Adipose tissue (tissue), 3 donors: ENCODE results near the gene PLCD1. TPM values are rescaled to one million over a fixed set of nuclear protein-coding genes. Genes with fewer than 3 reads are reported as not detected.

Experiments used
- H3K27ac ChIP-seq: one replicate; pipeline ENCODE4 v1.5.1; 2013; ENCODE audit warnings: low read depth, low read length
- WGBS, 3 donors: extraction: QIAGEN DNeasy Blood & Tissue Kit; methylation state at CpG; one replicate each; pipeline ENCODE4 v1.1.7; 2013; 5-methylcytosine and 5-hydroxymethylcytosine counted together
- polyA plus RNA-seq, 3 donors: library from polyadenylated mRNA; stranded (reverse); fragments of 200-250 nt; gene quantifications; one replicate each; pipeline ENCODE4 v1.2.3, GENCODE V29; 2013
- donor health status: healthy with polysubstance abuse.
- donor health status: Bipolar disorder and iron deficiency.
- donor health status: healthy.

Gene PLCD1
- polyA plus RNA-seq, 3 donors: 8.3 to 22.5 (median 12.0) TPM

- 85 to 96% (median 95%) methylated on average over 4 of the region's 4 CpGs for WGBS, 3 donors
- H3K27ac ChIP-seq: no peak overlapping the region
Observed at GRCh38 chr3:38021196-38021595, 8.2 kb downstream of the PLCD1 start.

GRCh38 chr3:38020342-38020726 lies 9.1 kb downstream of the PLCD1 start:
- no peak overlapping the region for H3K27ac ChIP-seq
- whole genome bisulfite sequencing, 3 donors: 78 to 87% (median 86%) methylated on average over 3 of the region's 3 CpGs

- 61 to 89% (median 89%) methylated on average over 10 of the region's 10 CpGs for WGBS, 3 donors
Observed at GRCh38 chr3:38019658-38020341, 9.6 kb downstream of the PLCD1 start.

GRCh38 chr3:38018296-38019266 lies 10.9 kb downstream of the PLCD1 start:
- 84 to 91% (median 91%) methylated on average over 13 of the region's 13 CpGs for WGBS, 3 donors
- H3K27ac ChIP-seq: no peak overlapping the region

More at GRCh38 chr3:38019658-38020341, 9.6 kb downstream of the PLCD1 start:
- no peak overlapping the region for H3K27ac ChIP-seq

GRCh38 chr3:38017445-38018295 lies 11.8 kb downstream of the PLCD1 start:
- no peak overlapping the region for H3K27ac ChIP-seq
- WGBS, 3 donors: 83 to 92% (median 89%) methylated on average over 9 of the region's 9 CpGs

GRCh38 chr3:38016847-38017444 lies 12.5 kb downstream of the PLCD1 start:
- H3K27ac ChIP-seq: no peak overlapping the region
- 78 to 86% (median 80%) methylated on average over 6 of the region's 6 CpGs for WGBS, 3 donors

- no peak overlapping the region for H3K27ac ChIP-seq
- 98 to 99% (median 98%) methylated on average over 13 of the region's 13 CpGs for WGBS, 3 donors
Observed at GRCh38 chr3:38016410-38016809, 13.0 kb downstream of the PLCD1 start.

GRCh38 chr3:38015984-38016383 lies 13.5 kb downstream of the PLCD1 start:
- no peak overlapping the region for H3K27ac ChIP-seq
- 78 to 96% (median 94%) methylated on average over 3 of the region's 3 CpGs for WGBS, 3 donors

GRCh38 chr3:38015485-38015884 lies 14.0 kb downstream of the PLCD1 start:
- 82 to 87% (median 85%) methylated on average over 3 of the region's 3 CpGs for WGBS, 3 donors
- H3K27ac ChIP-seq: no peak overlapping the region

GRCh38 chr3:38011111-38011510 lies 18.3 kb downstream of the PLCD1 start:
- no peak overlapping the region for H3K27ac ChIP-seq

GRCh38 chr3:38009807-38010591 lies 19.4 kb downstream of the PLCD1 start:
- no peak overlapping the region for H3K27ac ChIP-seq
- 86 to 94% (median 90%) methylated on average over 27 of the region's 27 CpGs for WGBS, 3 donors

More at GRCh38 chr3:38011111-38011510, 18.3 kb downstream of the PLCD1 start:
- 90 to 94% (median 93%) methylated on average over 21 of the region's 21 CpGs for WGBS, 3 donors

- no peak overlapping the region for H3K27ac ChIP-seq
- 80 to 88% (median 87%) methylated on average over 16 of the region's 16 CpGs for WGBS, 3 donors
Observed at GRCh38 chr3:38008971-38009580, 20.4 kb downstream of the PLCD1 start.

GRCh38 chr3:38008191-38008701 lies 21.2 kb downstream of the PLCD1 start:
- 93 to 96% (median 94%) methylated on average over 19 of the region's 19 CpGs for WGBS, 3 donors
- H3K27ac ChIP-seq: no peak overlapping the region

GRCh38 chr3:38007754-38008090 lies 21.7 kb downstream of the PLCD1 start:
- H3K27ac ChIP-seq: no peak overlapping the region
- WGBS, 3 donors: 96 to 98% (median 96%) methylated on average over 7 of the region's 7 CpGs

GRCh38 chr3:38006445-38006995 lies 22.9 kb downstream of the PLCD1 start:
- H3K27ac ChIP-seq: no peak overlapping the region
- 84 to 94% (median 94%) methylated on average over 16 of the region's 16 CpGs for whole genome bisulfite sequencing, 3 donors

GRCh38 chr3:38006031-38006430 lies 23.4 kb downstream of the PLCD1 start:
- no peak overlapping the region for H3K27ac ChIP-seq
- 79 to 94% (median 89%) methylated on average over 5 of the region's 5 CpGs for WGBS, 3 donors
